Thyroid gland (tissue), 4 donors: ENCODE results near the gene KDM8. TPM values are rescaled to one million over a fixed set of nuclear protein-coding genes. Genes with fewer than 3 reads are reported as not detected.

Experiments used
- DNase-seq, 2 donors: peaks; one replicate each; pipeline ENCODE4 v3.0.0-alpha.2; 2019
- H3K27ac ChIP-seq, 3 donors: fragments of 200-600 bp; sonication (generic); 1 replicate in 2 of 3; 2 replicates in 1 of 3; pipeline ENCODE4 v1.5.1; 2016 to 2019; ENCODE audit warnings: mild to moderate bottlenecking in 1 of 3, moderate library complexity in 1 of 3
- H3K27me3 ChIP-seq: fragments of 200-600 bp; sonication (generic); one replicate; pipeline ENCODE4 v1.5.1; 2019
- H3K36me3 ChIP-seq, 2 donors: fragments of 200-600 bp; sonication (generic); one replicate each; pipeline ENCODE4 v1.5.1; 2016 to 2019
- H3K4me1 ChIP-seq, 2 donors: fragments of 200-600 bp; sonication (generic); one replicate each; pipeline ENCODE4 v1.5.1; 2017 to 2019
- H3K4me3 ChIP-seq, 3 donors: fragments of 200-600 bp; sonication (generic); replicated peaks in 1 of 3; 1 replicate in 2 of 3; 2 replicates in 1 of 3; pipeline ENCODE4 v1.5.1; 2016; ENCODE audit warnings: mild to moderate bottlenecking in 1 of 3
- H3K9me3 ChIP-seq: fragments of 200-600 bp; sonication (generic); one replicate; pipeline ENCODE4 v1.5.1; 2017
- CTCF ChIP-seq, 6 experiments: fragments of 200-600 bp in 3 of 6; fragments of 450-650 bp in 3 of 6; sonication (generic) in 3 of 6; IDR thresholded peaks; one replicate each; pipeline ENCODE4 v1.5.1; 2016 to 2019; ENCODE audit warnings: antibody characterized with exemption in 6 of 6, mild to moderate bottlenecking in 2 of 6, inconsistent platforms in 1 of 6, moderate library complexity in 1 of 6
- POLR2A ChIP-seq, 2 donors: fragments of 450-650 bp; IDR thresholded peaks; one replicate each; pipeline ENCODE4 v1.6.1; 2017; ENCODE audit warnings: antibody characterized with exemption in 2 of 2, mild to moderate bottlenecking in 2 of 2, moderate library complexity in 1 of 2
- WGBS, 2 donors: methylation state at CpG; one replicate each; pipeline ENCODE4 v1.1.5; 2017; 5-methylcytosine and 5-hydroxymethylcytosine counted together
- intact Hi-C: fragments of 100-400 bp; cut with DNase I; formaldehyde crosslinking; loops from one replicate; pipeline ENCODE4 v1.15.1; 2023
- total RNA-seq, 4 donors: library from RNA; depleted of rRNA; stranded (reverse); fragments of >200 nt; gene quantifications; one replicate each; pipeline ENCODE4 v1.2.3, GENCODE V29; 2016

KDM8 gene
- total RNA-seq, 4 donors from 2014 or later: 5.6 to 14.9 (median 9.6) TPM

GRCh38 chr16:27239026-27239425 lies 35.7 kb downstream of the KDM8 start:
- intact Hi-C loops: loop anchor here (5.0 kb wide), 1 partner anchor 223 kb away; no protein-coding TSS in a partner anchor
- H3K36me3 ChIP-seq: peaks cover 0 to 2% of the 10 kb centered on the region in 2 donors
- no peaks in the 10 kb centered on the region for H3K27me3 ChIP-seq
- H3K27ac ChIP-seq: no peak overlapping the region
- no peak for DNase-seq
- no peak for TF ChIP-seq POLR2A (IDR thresholded peaks at IDR 0.05)
- no peak for TF ChIP-seq CTCF (IDR thresholded peaks at IDR 0.05)
- H3K4me1 ChIP-seq: peaks cover 14 to 60% of the 10 kb centered on the region in 2 donors
- WGBS, 2 donors: 96% methylated on average over 5 of the region's 5 CpGs
- no peaks in the 10 kb centered on the region for H3K9me3 ChIP-seq
- H3K4me3 ChIP-seq: no peak overlapping the region

- DNase-seq: no peak
- Histone ChIP-seq H3K4me3 (no peak overlapping the region), H3K27me3 (no peaks in the 10 kb centered on the region), H3K36me3 (no peaks in the 10 kb centered on the region), H3K4me1 (peaks cover 20 to 70% of the 10 kb centered on the region in 2 donors), H3K27ac (peak overlapping the region in 1 of 3 donors; percentile 40), H3K9me3 (no peaks in the 10 kb centered on the region)
- intact Hi-C loops: loop anchor here (5.0 kb wide), 2 partner anchors 87 to 222 kb away; no protein-coding TSS in a partner anchor
- TF ChIP-seq CTCF (IDR thresholded peaks at IDR 0.05) (no peak), POLR2A (IDR thresholded peaks at IDR 0.05) (no peak)
- 84 to 93% methylated on average over 9 of the region's 9 CpGs for WGBS, 2 donors
These were observed 36.8 kb downstream of the KDM8 start for GRCh38 chr16:27239906-27240655.

- DNase-seq: no peak
- Histone ChIP-seq H3K27ac (peak overlapping the region; percentile 15 to 54 (median 42)), H3K36me3 (no peaks in the 10 kb centered on the region), H3K4me3 (no peak overlapping the region), H3K9me3 (no peaks in the 10 kb centered on the region), H3K27me3 (no peaks in the 10 kb centered on the region), H3K4me1 (peaks cover 21 to 68% of the 10 kb centered on the region in 2 donors)
- TF ChIP-seq POLR2A (IDR thresholded peaks at IDR 0.05): no peak
- TF ChIP-seq CTCF (IDR thresholded peaks at IDR 0.05): no peak
- intact Hi-C loops: loop anchor here (5.0 kb wide), 1 partner anchor 86 kb away; no protein-coding TSS in a partner anchor
- 66 to 87% methylated on average over 6 of the region's 6 CpGs for WGBS, 2 donors
These were observed 37.7 kb downstream of the KDM8 start for GRCh38 chr16:27240948-27241531.

- Histone ChIP-seq H3K4me3 (no peak overlapping the region), H3K9me3 (no peaks in the 10 kb centered on the region), H3K27ac (peak overlapping the region; percentile 15 to 54 (median 42)), H3K27me3 (no peaks in the 10 kb centered on the region), H3K36me3 (no peaks in the 10 kb centered on the region), H3K4me1 (peaks cover 26 to 72% of the 10 kb centered on the region in 2 donors)
- WGBS, 2 donors: 73 to 79% methylated on average over 13 of the region's 13 CpGs
- no peak for DNase-seq
- intact Hi-C loops: loop anchor here (5.0 kb wide), 1 partner anchor 86 kb away; no protein-coding TSS in a partner anchor
- TF ChIP-seq POLR2A (IDR thresholded peaks at IDR 0.05) (no peak), CTCF (IDR thresholded peaks at IDR 0.05) (no peak)
These were observed 38.3 kb downstream of the KDM8 start for GRCh38 chr16:27241658-27242057.

GRCh38 chr16:27242398-27242797 lies 39.1 kb downstream of the KDM8 start:
- WGBS, 2 donors: 79 to 87% methylated on average over 2 of the region's 2 CpGs
- Histone ChIP-seq H3K36me3 (no peaks in the 10 kb centered on the region), H3K9me3 (no peaks in the 10 kb centered on the region), H3K4me3 (no peak overlapping the region), H3K4me1 (peaks cover 27 to 65% of the 10 kb centered on the region in 2 donors), H3K27me3 (no peaks in the 10 kb centered on the region), H3K27ac (peak overlapping the region in 2 of 3 donors; percentile 49 to 53)
- intact Hi-C loops: loop anchor here (5.0 kb wide), 1 partner anchor 85 kb away; no protein-coding TSS in a partner anchor
- TF ChIP-seq POLR2A (IDR thresholded peaks at IDR 0.05) (no peak), CTCF (IDR thresholded peaks at IDR 0.05) (no peak)
- no peak for DNase-seq
